ENCODE results near the gene NGF.

NGF gene

DNA sequence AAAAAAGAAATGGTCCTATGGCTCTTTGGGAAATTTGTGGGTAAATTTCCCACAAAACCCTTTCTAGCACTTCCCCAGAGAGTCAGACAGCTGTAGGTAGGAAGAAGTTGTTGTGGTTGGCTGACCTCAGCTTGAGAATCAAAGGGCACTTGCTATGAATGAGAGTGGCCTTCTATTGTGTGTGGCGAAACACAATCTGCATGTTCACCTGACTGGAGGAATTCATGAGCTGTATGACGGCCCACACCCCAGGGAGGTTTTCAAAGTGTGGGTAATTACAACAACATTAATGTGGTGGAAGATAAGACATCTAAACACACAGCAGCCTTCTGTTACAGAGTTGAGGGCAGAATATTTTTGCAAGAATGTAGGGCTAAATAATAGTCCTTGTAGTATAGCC, 38.8 kb downstream of the NGF start:
- no peak overlapping the region for H3K27ac ChIP-seq
- no peak for TF ChIP-seq ZFX (IDR thresholded peaks at IDR 0.05)
- TF ChIP-seq, protein P1, sequence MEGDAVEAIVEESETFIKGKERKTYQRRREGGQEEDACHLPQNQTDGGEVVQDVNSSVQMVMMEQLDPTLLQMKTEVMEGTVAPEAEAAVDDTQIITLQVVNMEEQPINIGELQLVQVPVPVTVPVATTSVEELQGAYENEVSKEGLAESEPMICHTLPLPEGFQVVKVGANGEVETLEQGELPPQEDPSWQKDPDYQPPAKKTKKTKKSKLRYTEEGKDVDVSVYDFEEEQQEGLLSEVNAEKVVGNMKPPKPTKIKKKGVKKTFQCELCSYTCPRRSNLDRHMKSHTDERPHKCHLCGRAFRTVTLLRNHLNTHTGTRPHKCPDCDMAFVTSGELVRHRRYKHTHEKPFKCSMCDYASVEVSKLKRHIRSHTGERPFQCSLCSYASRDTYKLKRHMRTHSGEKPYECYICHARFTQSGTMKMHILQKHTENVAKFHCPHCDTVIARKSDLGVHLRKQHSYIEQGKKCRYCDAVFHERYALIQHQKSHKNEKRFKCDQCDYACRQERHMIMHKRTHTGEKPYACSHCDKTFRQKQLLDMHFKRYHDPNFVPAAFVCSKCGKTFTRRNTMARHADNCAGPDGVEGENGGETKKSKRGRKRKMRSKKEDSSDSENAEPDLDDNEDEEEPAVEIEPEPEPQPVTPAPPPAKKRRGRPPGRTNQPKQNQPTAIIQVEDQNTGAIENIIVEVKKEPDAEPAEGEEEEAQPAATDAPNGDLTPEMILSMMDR (conservative IDR thresholded peaks at IDR 0.05), result no peak

DNA sequence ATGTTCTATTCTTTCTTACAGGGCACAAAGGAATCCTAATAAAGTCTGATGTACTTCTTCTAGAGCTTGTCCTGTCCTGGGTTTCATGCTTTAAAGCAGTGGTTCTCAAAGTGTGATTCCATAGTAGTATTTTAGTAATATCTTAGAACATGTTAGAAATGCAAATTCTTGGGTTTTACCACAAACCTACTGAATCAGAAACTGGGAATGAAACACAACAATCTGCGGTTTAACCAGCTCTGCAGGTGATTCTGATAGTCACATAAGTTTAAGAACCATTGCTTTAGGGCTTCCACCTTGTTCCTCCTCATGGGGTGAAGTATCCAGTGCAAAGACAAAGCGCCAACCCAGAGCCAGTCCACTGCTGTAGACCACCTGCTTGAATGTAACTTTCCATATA, 41.1 kb downstream of the NGF start:
- no peak for TF ChIP-seq ZFX (IDR thresholded peaks at IDR 0.05)
- TF ChIP-seq, protein P1 (conservative IDR thresholded peaks at IDR 0.05), result no peak
- H3K27ac ChIP-seq, result no peak overlapping the region

- TF ChIP-seq ZFX (IDR thresholded peaks at IDR 0.05), result no peak
- TF ChIP-seq, protein P1 (conservative IDR thresholded peaks at IDR 0.05), result no peak
- H3K27ac ChIP-seq, result no peak overlapping the region
Observed at GRCh38 chr1:115295904-115296696, 41.9 kb downstream of the NGF start.

GRCh38 chr1:115293899-115294298, 44.1 kb downstream of the NGF start:
- TF ChIP-seq, protein P1 (conservative IDR thresholded peaks at IDR 0.05), result no peak
- TF ChIP-seq ZFX (IDR thresholded peaks at IDR 0.05), result no peak
- H3K27ac ChIP-seq, result no peak overlapping the region

DNA sequence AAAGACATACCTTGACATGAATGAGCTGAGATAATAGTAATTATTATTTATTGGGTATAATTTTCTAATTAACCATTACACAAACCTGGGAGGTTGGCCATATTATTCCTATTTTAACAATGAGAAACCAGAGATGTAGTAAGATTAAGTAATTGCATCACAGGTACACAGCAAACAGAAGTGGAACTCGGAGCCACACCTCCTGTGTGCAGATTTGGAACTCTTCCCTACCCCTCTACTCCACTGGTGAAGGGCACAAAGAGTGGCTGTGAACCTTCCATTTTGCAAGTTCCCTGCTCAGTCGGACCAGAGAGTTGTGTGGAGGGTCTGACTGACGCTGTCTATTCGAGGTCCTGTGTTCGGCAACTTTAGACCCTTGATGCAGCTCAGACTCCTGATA, 45.0 kb downstream of the NGF start:
- H3K27ac ChIP-seq, result no peak overlapping the region
- no peak for TF ChIP-seq ZFX (IDR thresholded peaks at IDR 0.05)
- TF ChIP-seq, protein P1 (conservative IDR thresholded peaks at IDR 0.05), result no peak

DNA sequence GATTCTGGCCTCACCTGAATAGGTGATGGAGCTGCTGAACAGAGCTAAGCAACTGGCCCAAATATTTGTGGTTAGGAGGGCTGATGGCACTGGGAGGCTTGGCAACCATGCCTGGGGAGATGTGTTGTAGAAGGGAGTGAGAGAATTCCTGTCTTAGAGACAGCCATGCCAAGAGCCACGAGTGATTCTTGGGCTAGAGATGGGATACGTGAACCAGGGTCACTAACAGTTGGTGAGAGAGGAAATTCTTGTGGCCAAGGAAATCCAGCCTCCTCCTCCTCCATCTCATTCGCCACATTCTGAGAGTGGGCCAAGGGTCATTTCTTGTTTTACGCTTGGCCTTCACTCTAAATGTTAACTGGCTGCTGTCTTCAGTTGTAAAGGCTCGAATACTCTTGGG, 46.3 kb downstream of the NGF start:
- TF ChIP-seq, protein P1 (conservative IDR thresholded peaks at IDR 0.05), result no peak
- no peak for TF ChIP-seq ZFX (IDR thresholded peaks at IDR 0.05)
- H3K27ac ChIP-seq, result no peak overlapping the region

- TF ChIP-seq, protein P1 (conservative IDR thresholded peaks at IDR 0.05), result no peak
- TF ChIP-seq ZFX (IDR thresholded peaks at IDR 0.05), result no peak
Observed at GRCh38 chr1:115289940-115290339, 48.1 kb downstream of the NGF start.

More at GRCh38 chr1:115289940-115290339, 48.1 kb downstream of the NGF start:
- no peak overlapping the region for H3K27ac ChIP-seq
